NCI-H82 treated with DMSO at 0.1 percent for 48 hours (cell line): ENCODE results near the gene IGF2BP3.
A peak's percentile ranks its signal among the peaks of the same experiment; 100 is the strongest.

Experiments
- DNase-seq: peaks from one replicate; lab custom pipeline; 2025; ENCODE audit not compliant: unreplicated experiment; lab: John Stamatoyannopoulos, UW

The IGF2BP3 gene

DNA sequence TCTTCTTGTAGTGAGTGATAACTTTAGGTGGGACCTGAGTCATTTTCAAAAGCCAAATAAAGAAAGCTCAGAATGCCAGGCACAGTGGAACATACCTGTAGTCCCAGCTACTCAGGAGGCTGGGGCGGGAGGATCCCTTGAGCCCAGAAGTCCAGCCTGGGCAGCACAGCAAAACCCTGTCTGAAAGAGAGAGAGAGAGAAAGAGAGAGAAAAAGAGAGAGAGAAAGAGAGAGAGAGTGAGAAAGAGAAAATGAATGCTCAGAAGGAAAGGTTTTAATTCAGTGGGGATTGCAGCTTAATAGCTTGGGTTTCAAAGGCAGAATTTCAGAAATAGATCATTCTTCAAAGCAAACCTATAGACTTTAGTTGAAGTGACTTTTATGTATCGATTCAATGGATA lies 198.0 kb downstream of the IGF2BP3 start:
- DNase-seq, result no peak

DNA sequence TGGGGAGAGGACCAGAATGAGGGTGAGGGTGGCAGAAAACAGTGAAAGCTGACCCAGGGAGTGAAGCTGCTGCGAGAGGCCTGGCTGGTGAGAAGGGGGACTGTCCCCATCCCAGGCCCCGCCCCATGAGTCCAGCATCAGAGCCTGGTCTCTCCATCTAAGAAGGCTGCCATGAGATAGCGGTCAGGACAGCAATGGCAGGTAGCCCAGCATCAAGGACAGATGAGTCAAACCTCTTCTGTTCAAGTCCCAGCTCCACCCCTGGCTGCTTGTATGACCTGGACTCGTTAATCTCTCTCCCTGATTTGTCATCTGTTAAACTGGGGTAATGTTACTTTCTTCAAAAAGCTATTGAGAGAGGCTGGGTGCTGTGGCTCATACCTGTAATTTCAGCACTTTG lies 201.5 kb downstream of the IGF2BP3 start:
- DNase-seq, result no peak

- DNase-seq, result no peak
These were observed 202.1 kb downstream of the IGF2BP3 start for GRCh38 chr7:23268167-23268566.

DNA sequence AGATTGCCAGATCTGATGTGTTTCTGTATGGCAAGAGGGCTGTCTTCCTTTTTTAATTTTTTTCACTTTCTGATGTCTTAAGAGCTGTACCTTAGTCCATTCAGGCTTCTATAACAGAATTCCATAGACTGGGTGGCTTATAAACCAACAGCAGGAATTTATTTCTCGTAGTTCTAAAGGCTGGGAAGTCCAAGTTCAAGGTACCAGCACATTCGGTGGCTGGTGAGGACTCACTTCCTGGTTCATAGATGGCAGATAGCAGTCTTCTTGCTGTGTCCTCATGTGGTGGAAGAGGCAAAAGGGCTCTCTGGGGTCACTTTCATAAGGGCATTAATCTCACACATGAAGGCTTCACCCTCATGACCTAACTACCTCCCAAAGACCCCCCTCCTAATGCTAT lies 202.9 kb downstream of the IGF2BP3 start:
- DNase-seq, result no peak

DNA sequence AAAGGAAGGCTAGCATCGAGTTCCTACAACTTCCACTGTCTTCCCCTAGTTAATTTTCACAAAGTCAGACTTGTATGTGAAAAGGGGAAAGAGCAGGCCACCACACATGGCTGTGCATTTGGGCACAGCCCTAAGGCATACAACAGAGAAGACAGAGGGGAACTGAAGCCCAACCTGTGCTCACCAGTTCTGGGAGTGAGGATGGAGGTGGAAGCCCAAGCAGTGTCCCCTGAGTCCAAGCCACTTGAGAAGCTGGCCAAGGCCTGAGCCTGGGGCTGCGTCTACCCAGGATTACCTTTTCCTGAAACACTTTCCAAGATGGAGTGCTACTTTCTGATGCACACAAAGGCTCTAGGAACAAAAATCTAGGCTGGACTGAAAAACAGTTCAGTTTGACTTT lies 203.4 kb downstream of the IGF2BP3 start:
- no peak for DNase-seq

DNA sequence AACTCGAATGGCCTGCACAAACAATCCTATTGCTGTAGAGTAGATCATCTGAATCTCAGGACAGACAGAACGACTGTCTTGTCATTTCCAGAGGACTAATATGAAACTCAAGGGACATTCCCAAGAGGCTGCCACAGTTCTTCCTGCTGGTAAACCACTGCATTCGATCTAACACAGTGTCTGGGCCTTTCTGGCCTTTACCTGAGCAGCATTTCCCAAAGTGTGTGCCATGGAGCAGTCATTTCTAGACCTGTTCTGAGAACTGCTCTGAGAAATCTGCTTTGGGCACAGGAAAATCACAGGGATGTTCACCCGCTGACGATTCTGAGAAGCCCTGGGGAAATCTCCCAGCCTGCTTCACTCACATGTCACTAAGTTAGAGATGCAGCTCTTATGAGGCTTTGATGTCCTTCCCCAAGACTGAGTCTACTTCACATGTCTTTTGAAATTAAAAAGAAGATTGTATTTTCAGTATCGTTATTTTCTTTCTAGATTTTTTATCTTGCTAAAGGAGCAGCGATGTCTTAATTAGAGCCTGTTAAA lies 205.3 kb downstream of the IGF2BP3 start:
- no peak for DNase-seq

- DNase-seq, result peak; percentile 10
These were observed 208.3 kb downstream of the IGF2BP3 start for GRCh38 chr7:23261843-23262452.

- no peak for DNase-seq
These were observed 209.9 kb downstream of the IGF2BP3 start for GRCh38 chr7:23260371-23260770.
